ENCODE data around the gene INAFM1. TPM values are rescaled to one million over a fixed set of nuclear protein-coding genes. Genes with fewer than 3 reads are reported as not detected.

Gene INAFM1
- total and polyA plus RNA-seq, 2 donors from 2014 or later: 17.0 to 28.4 TPM

- TF ChIP-seq CTCF (IDR thresholded peaks at IDR 0.05; ENCODE audit: borderline replicate concordance, extremely low read depth, insufficient read depth): peak; percentile 24
- peak in 1 of 5 donors; percentile 30 for DNase-seq
- Histone ChIP-seq H3K4me3 (ENCODE audit: low read length in 3 of 3) (no peak overlapping the region), H3K27ac (ENCODE audit: low read depth in 2 of 2, low read length in 2 of 2) (no peak overlapping the region), H3K36me3 (ENCODE audit: control insufficient read depth in 2 of 3, insufficient read depth in 3 of 3, low read length in 3 of 3) (no peaks in the 10 kb centered on the region), H3K9me3 (ENCODE audit: control insufficient read depth in 2 of 3, insufficient read depth in 1 of 3, low read length in 3 of 3) (no peaks in the 10 kb centered on the region), H3K27me3 (ENCODE audit: control insufficient read depth, insufficient read depth, low read length) (no peaks in the 10 kb centered on the region), H3K4me1 (ENCODE audit: control insufficient read depth in 2 of 3, insufficient read depth in 2 of 3, low read depth in 1 of 3, low read length in 3 of 3) (peaks cover 0 to 6% (median 0%) of the 10 kb centered on the region in 3 donors), H3K9ac (ENCODE audit: low read length in 3 of 3) (no peak overlapping the region)
- FAIRE-seq: no peak
- intact Hi-C loops (cut with DNase I): no loop called here
Measured at GRCh38 chr19:47280183-47280797, 5.6 kb downstream of the INAFM1 start.

- no peak overlapping the region for H3K4me3 ChIP-seq (ENCODE audit: low read length in 3 of 3)
- intact Hi-C loops (cut with DNase I): no loop called here
- DNase-seq (no peak), FAIRE-seq (no peak)
- H3K27me3 ChIP-seq (ENCODE audit: control insufficient read depth, insufficient read depth, low read length): no peaks in the 10 kb centered on the region
- no peak for TF ChIP-seq CTCF (IDR thresholded peaks at IDR 0.05; ENCODE audit: borderline replicate concordance, extremely low read depth, insufficient read depth)
- H3K9ac ChIP-seq (ENCODE audit: low read length in 3 of 3): no peak overlapping the region
- H3K4me1 ChIP-seq (ENCODE audit: control insufficient read depth in 2 of 3, insufficient read depth in 2 of 3, low read depth in 1 of 3, low read length in 3 of 3): no peaks in the 10 kb centered on the region
- no peaks in the 10 kb centered on the region for H3K9me3 ChIP-seq (ENCODE audit: control insufficient read depth in 2 of 3, insufficient read depth in 1 of 3, low read length in 3 of 3)
- H3K27ac ChIP-seq (ENCODE audit: low read depth in 2 of 2, low read length in 2 of 2): no peak overlapping the region
- H3K36me3 ChIP-seq (ENCODE audit: control insufficient read depth in 2 of 3, insufficient read depth in 3 of 3, low read length in 3 of 3): no peaks in the 10 kb centered on the region
Measured at GRCh38 chr19:47283405-47284059, 8.8 kb downstream of the INAFM1 start.

GRCh38 chr19:47284324-47284899, 9.7 kb downstream of the INAFM1 start:
- FAIRE-seq: no peak
- Histone ChIP-seq H3K9ac (ENCODE audit: low read length in 3 of 3) (no peak overlapping the region), H3K27ac (ENCODE audit: low read depth in 2 of 2, low read length in 2 of 2) (no peak overlapping the region), H3K4me1 (ENCODE audit: control insufficient read depth in 2 of 3, insufficient read depth in 2 of 3, low read depth in 1 of 3, low read length in 3 of 3) (peaks cover 0 to 5% (median 0%) of the 10 kb centered on the region in 3 donors), H3K9me3 (ENCODE audit: control insufficient read depth in 2 of 3, insufficient read depth in 1 of 3, low read length in 3 of 3) (no peaks in the 10 kb centered on the region), H3K27me3 (ENCODE audit: control insufficient read depth, insufficient read depth, low read length) (no peaks in the 10 kb centered on the region), H3K36me3 (ENCODE audit: control insufficient read depth in 2 of 3, insufficient read depth in 3 of 3, low read length in 3 of 3) (no peaks in the 10 kb centered on the region), H3K4me3 (ENCODE audit: low read length in 3 of 3) (peak overlapping the region in 1 of 3 donors; percentile 16)
- intact Hi-C loops (cut with DNase I): no loop called here
- peak; percentile 90 for TF ChIP-seq CTCF (IDR thresholded peaks at IDR 0.05; ENCODE audit: borderline replicate concordance, extremely low read depth, insufficient read depth)
- DNase-seq: peak in 3 of 5 donors; percentile 61 to 79 (median 77)

Measured in kidney (tissue), 14 donors.